Heart left ventricle (tissue), 16 donors: ENCODE results near the gene ALOX12. TPM values are rescaled to one million over a fixed set of nuclear protein-coding genes. Genes with fewer than 3 reads are reported as not detected.

Source experiments
- ATAC-seq, 4 donors: fragments of 200-7000 bp; cut with Tn5 transposase; one replicate each; pipeline ENCODE4 v1.9.1; 2020 to 2022; ENCODE audit warnings: moderate library complexity in 4 of 4, mild to moderate bottlenecking in 3 of 4, moderate number of reproducible peaks in 1 of 4
- DNase-seq, 5 donors: peaks; one replicate each; pipeline ENCODE4 v3.0.0-alpha.2; 2020
- H3K27ac ChIP-seq, 12 donors: fragments of 200-600 bp; sonication (generic) in 4 of 12; one replicate each; pipeline versions ENCODE4 v1.5.0 to v1.8.0; 2016 to 2022; ENCODE audit warnings: mild to moderate bottlenecking in 2 of 12
- H3K27me3 ChIP-seq, 9 donors: fragments of 200-600 bp; sonication (generic) in 2 of 9; one replicate each; pipeline versions ENCODE4 v1.5.1 to v1.8.0; 2016 to 2022; ENCODE audit warnings: mild to moderate bottlenecking in 3 of 9
- H3K36me3 ChIP-seq, 9 donors: fragments of 200-600 bp; sonication (generic) in 2 of 9; one replicate each; pipeline versions ENCODE4 v1.5.0 to v1.8.0; 2018 to 2022; ENCODE audit warnings: mild to moderate bottlenecking in 2 of 9
- H3K4me1 ChIP-seq, 12 donors: fragments of 200-600 bp; sonication (generic) in 4 of 12; one replicate each; pipeline versions ENCODE4 v1.5.0 to v1.8.0; 2016 to 2022; ENCODE audit warnings: mild to moderate bottlenecking in 3 of 12
- H3K4me3 ChIP-seq, 12 donors: fragments of 200-600 bp; sonication (generic) in 4 of 12; one replicate each; pipeline versions ENCODE4 v1.5.0 to v1.8.0; 2017 to 2022; ENCODE audit warnings: mild to moderate bottlenecking in 9 of 12, moderate library complexity in 4 of 12
- H3K9me3 ChIP-seq, 12 donors: fragments of 200-600 bp; sonication (generic) in 4 of 12; one replicate each; pipeline versions ENCODE4 v1.5.0 to v1.8.0; 2016 to 2022; ENCODE audit warnings: mild to moderate bottlenecking in 1 of 12
- POLR2A ChIP-seq, 2 donors: fragments of 450-650 bp; IDR thresholded peaks; one replicate each; pipeline ENCODE4 v1.6.1; 2017; ENCODE audit warnings: antibody characterized with exemption in 2 of 2, mild to moderate bottlenecking in 2 of 2, moderate library complexity in 2 of 2
- WGBS, 4 donors: extraction: QIAGEN DNeasy Blood & Tissue Kit in 2 of 4; methylation state at CpG; one replicate each; pipeline versions ENCODE4 v1.1.5 to v1.1.7; 2013 to 2018; 5-methylcytosine and 5-hydroxymethylcytosine counted together
- intact Hi-C, 10 donors: fragments of 100-400 bp; cut with DNase I; formaldehyde crosslinking; loops; one replicate each; pipeline versions ENCODE4 v1.11.1 to v1.14.2; 2022
- polyA plus RNA-seq, 2 donors: library from polyadenylated mRNA; stranded (reverse); fragments of 200-250 nt; gene quantifications; one replicate each; pipeline ENCODE4 v1.2.3, GENCODE V29; 2013
- total RNA-seq, 9 donors: library from RNA; depleted of rRNA in 2 of 9; stranded (reverse); fragments of >200 nt in 2 of 9; fragmentation: NEBNext Ultra II Directional in 3 of 9; extraction: Animal tissue kit (Norgen Biotek cat#: 25700) in 3 of 9; gene quantifications; one replicate each; pipeline versions ENCODE4 v1.1.0 to v1.2.4, GENCODE V29; 2016 to 2023
- TF ChIP-seq, protein P1 (sequence below), 12 donors: fragments of 200-600 bp; sonication (generic) in 4 of 12; IDR thresholded peaks; one replicate each; pipeline versions ENCODE4 v1.5.0 to v1.8.0; 2018 to 2022; ENCODE audit warnings: antibody characterized with exemption in 12 of 12, mild to moderate bottlenecking in 5 of 12
- donor health status: ischemic (EF 13 %, LVEDD 7.1; RV severe dilation, severe dysfunction).
- donor health status: healthy with polysubstance abuse.
- donor health status: DM: no; HTN: yes; CAD: no.
- donor health status: DM: no; HTN: no; CAD: no.
- donor health status: ischemic (EF 25% LVEDD 6.9; RV normal size, moderate dysfunction).
- donor health status: ischemic (EF 25% LVEDD 5.7; RV mildly dilated, moderate dysfunction).
- donor health status: healthy.
- donor health status: DM: yes; HTN: yes; CAD: no.
- donor health status: ischemic (EF 35%, LVEDD 5.7; RV mildly dilated, moderate dysfunction).
- donor health status: nonischemic (EF 11% LVEDD 7.7; RV severe dilation, severe dysfunction).
- donor health status: DM: yes; HTN: yes; CAD: no.
- donor health status: PGD.
- donor health status: ischemic (EF 29% LVEDD 5.4; RV normal size, mild dysfunction).
- donor health status: nonischemic (EF 23%, LVEDD 6.1; RV moderate dilation, normal function).

Gene ALOX12
- total and polyA plus RNA-seq, 11 donors = 0.44 TPM; not detected in 10

DNA sequence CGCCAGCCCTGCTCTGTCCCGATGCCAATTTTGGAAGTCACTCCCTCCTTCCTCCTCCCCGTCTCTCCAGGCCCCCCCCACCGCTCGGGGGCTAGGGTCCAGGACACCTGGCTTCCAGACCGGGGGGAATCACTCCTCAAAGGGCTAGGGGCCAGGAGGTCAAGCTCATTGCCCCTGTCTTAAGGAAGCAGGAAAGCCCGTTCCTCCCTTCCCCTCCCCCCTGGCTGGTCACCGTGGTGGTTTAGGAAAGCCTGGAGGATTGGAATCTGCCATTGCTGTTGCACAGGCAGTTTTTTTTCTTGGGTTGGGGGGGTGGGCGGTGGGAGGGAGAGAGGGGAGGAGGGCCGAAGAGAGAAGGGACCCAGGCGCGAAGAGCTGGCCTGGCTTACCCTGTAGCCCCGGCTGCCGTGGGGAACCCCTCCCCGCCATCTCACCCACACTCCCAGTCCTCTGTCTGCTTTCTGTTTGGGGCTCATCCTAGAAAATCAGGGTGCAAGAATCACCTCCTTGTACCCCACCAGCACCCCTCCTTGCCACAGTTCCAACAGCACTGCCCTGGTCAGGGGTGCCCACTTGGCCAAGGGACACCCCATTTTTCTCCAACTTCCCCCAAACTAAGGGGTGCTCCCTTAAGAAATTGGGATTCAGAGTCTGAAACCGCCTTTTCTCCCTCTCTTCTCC lies 24.1 kb downstream of the ALOX12 start:
- H3K9me3 ChIP-seq = no peaks in the 10 kb centered on the region
- ATAC-seq (no peak), DNase-seq (peak; percentile 66 to 74 (median 69))
- TF ChIP-seq POLR2A (IDR thresholded peaks at IDR 0.05) = no peak
- TF ChIP-seq, protein P1, sequence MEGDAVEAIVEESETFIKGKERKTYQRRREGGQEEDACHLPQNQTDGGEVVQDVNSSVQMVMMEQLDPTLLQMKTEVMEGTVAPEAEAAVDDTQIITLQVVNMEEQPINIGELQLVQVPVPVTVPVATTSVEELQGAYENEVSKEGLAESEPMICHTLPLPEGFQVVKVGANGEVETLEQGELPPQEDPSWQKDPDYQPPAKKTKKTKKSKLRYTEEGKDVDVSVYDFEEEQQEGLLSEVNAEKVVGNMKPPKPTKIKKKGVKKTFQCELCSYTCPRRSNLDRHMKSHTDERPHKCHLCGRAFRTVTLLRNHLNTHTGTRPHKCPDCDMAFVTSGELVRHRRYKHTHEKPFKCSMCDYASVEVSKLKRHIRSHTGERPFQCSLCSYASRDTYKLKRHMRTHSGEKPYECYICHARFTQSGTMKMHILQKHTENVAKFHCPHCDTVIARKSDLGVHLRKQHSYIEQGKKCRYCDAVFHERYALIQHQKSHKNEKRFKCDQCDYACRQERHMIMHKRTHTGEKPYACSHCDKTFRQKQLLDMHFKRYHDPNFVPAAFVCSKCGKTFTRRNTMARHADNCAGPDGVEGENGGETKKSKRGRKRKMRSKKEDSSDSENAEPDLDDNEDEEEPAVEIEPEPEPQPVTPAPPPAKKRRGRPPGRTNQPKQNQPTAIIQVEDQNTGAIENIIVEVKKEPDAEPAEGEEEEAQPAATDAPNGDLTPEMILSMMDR (IDR thresholded peaks at IDR 0.05) = no peak
- 6 to 13% (median 10%) methylated on average over 11 to 16 of the region's 16 CpGs for WGBS, 4 donors
- H3K27ac ChIP-seq = peak overlapping the region; percentile 85 to 99 (median 97)
- intact Hi-C loops = loop anchor here in 3 of 10 donors (5.0 to 10.0 kb wide), 2 partner anchors 108 to 265 kb away; partner anchors contain the start of gene XAF1 (in 3 of the 3)
- H3K4me1 ChIP-seq = peaks cover 17 to 88% (median 52%) of the 10 kb centered on the region in 12 donors
- H3K36me3 ChIP-seq = peaks cover 0 to 20% (median 8%) of the 10 kb centered on the region in 9 donors
- peaks cover 0 to 24% (median 0%) of the 10 kb centered on the region in 9 donors for H3K27me3 ChIP-seq
- H3K4me3 ChIP-seq = peak overlapping the region; percentile 24 to 97 (median 65)

DNA sequence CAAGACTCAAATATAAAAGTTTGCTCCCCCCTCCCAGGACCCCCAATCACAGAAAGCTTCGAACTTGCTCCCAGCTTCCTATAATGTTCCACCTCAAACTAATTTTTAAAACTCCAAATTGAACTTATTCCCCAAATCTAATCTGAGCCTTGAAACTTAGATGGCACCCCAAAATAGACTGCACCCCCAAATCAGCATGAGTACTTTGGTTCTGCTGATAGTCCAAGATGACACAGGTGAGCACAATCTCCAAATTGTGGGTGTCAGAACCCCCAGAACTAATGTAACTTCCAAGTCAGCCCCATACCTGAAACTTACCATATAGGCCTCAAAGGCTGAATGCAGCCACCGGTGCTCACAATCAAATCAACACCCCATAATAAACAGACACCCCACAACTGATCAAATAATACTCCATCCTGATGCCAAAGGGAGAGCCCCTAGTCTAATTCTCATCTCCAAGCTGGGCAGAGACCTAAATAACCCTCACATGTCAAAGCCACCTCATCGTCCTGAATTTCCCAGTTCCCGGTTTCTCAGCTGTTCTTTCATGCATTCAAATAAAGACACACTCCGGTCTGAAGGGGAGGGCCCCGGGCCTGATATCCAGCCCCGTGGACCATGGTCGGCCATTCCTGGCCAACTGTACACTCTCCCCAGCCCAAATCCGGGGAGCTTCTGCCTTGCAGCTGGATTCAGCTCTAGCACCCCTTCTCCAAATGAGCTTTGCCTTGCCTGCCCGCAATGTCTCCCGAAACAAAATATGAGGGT lies 25.2 kb downstream of the ALOX12 start:
- H3K4me1 ChIP-seq = peaks cover 10 to 82% (median 47%) of the 10 kb centered on the region in 12 donors
- no peak for DNase-seq
- 43 to 55% (median 47%) methylated on average over 11 of the region's 11 CpGs for WGBS, 4 donors
- H3K4me3 ChIP-seq = peak overlapping the region in 11 of 12 donors; percentile 6 to 79 (median 63)
- peak overlapping the region; percentile 90 to 99 (median 97) for H3K27ac ChIP-seq
- intact Hi-C loops = loop anchor here in 2 of 10 donors (5.0 to 10.0 kb wide), 2 partner anchors 109 to 266 kb away; partner anchors contain the start of gene XAF1 (in 1 of the 2)
- ATAC-seq = no peak
- peaks cover 0 to 24% (median 0%) of the 10 kb centered on the region in 9 donors for H3K27me3 ChIP-seq
- H3K9me3 ChIP-seq = no peaks in the 10 kb centered on the region
- TF ChIP-seq, protein P1 (IDR thresholded peaks at IDR 0.05) = no peak
- no peak for TF ChIP-seq POLR2A (IDR thresholded peaks at IDR 0.05)
- peaks cover 0 to 20% (median 14%) of the 10 kb centered on the region in 9 donors for H3K36me3 ChIP-seq

DNA sequence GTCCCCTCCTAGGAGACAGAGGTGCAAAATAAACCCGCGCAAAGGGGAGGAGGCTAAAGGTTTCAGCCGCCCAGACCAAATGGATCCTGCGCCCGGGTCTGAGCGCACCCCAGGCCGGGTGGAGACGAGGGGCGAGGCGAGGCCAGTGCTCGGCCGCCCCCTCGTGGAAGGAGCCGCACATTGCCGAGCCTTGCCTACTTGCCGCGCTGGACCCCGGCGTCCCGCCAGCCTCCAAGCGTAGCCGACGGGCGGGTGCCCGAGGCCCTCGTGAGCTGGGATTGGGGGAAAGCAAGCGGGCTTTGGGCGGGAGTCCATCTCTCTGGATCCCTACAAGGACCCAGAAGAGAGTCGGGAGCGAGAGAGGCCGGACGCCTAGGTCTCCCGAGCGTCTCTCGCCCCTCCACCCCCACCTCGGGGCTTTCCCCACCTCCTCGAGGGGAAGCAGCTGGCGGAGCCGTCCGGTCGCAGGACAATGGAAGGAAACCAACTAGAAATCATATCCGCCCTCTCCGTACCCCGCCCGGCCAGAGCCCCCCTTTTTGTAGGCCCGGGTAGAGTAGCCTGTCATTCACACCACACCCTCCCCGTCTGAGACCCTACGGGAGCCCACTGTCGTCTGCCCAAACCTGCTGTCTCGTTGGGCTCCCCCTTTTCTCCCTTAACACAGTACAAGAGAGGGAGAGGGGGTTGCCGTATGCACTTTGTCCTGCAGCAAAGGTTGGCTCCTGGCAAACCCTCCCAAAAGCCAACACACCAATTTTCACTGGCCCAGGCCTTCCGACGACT lies 26.3 kb downstream of the ALOX12 start:
- WGBS, 4 donors = 3% methylated on average over 30 to 53 of the region's 53 CpGs

More for the DNA sequence above, 26.3 kb downstream of the ALOX12 start:
- Histone ChIP-seq H3K36me3 (peaks cover 0 to 25% (median 3%) of the 10 kb centered on the region in 9 donors), H3K27me3 (peaks cover 0 to 24% (median 0%) of the 10 kb centered on the region in 9 donors), H3K27ac (peak overlapping the region; percentile 80 to 99 (median 96)), H3K4me3 (peak overlapping the region; percentile 32 to 79 (median 62)), H3K9me3 (no peaks in the 10 kb centered on the region), H3K4me1 (peaks cover 8 to 82% (median 42%) of the 10 kb centered on the region in 12 donors)
- TF ChIP-seq, protein P1 (IDR thresholded peaks at IDR 0.05) = peak; percentile 87 to 99 (median 98)
- TF ChIP-seq POLR2A (IDR thresholded peaks at IDR 0.05) = peak in 1 of 2 donors; percentile 52
- DNase-seq = peak; percentile 83 to 92 (median 86)
- ATAC-seq = peak; percentile 38 to 71 (median 60)
- intact Hi-C loops = loop anchor here in 3 of 10 donors (1.0 to 10.0 kb wide), 3 partner anchors 108 to 267 kb away; partner anchors contain the start of gene XAF1 (in 1 of the 3)
